Activated T-helper 1 cell treated with anti-CD3 and anti-CD28 coated beads, Interleukin-2, amount 50 U/mL, for 16 hours (primary cell): Measurements from ENCODE around the gene ACVR1B.
"Not testable (repeated sequence)": the region's sequence is repeated elsewhere in the genome, so short reads cannot be mapped to it uniquely, and the experiment has no call there.

Source experiments
- DNase-seq, 2 donors: peaks; one replicate each; pipeline ENCODE4 v3.0.0-alpha.2; 2020; ENCODE audit warnings: low read depth in 1 of 2, low spot score in 1 of 2

The ACVR1B gene

GRCh38 chr12:51969643-51970042 is 18.1 kb downstream of the ACVR1B start:
- DNase-seq = no peak

GRCh38 chr12:51970904-51971646 is 19.6 kb downstream of the ACVR1B start:
- DNase-seq = peak in 1 of 2 donors; percentile 15

GRCh38 chr12:51971679-51972421 is 20.4 kb downstream of the ACVR1B start:
- DNase-seq = no peak

GRCh38 chr12:51972422-51972812 is 20.9 kb downstream of the ACVR1B start:
- no peak for DNase-seq

GRCh38 chr12:51972849-51973273 is 21.4 kb downstream of the ACVR1B start:
- DNase-seq = no peak

GRCh38 chr12:51973560-51973959 is 22.1 kb downstream of the ACVR1B start:
- DNase-seq = no peak

- no peak for DNase-seq
These were observed 23.1 kb downstream of the ACVR1B start for GRCh38 chr12:51974646-51975045.

GRCh38 chr12:51975196-51975595 is 23.7 kb downstream of the ACVR1B start:
- no peak for DNase-seq

- DNase-seq = no peak
These were observed 25.1 kb downstream of the ACVR1B start for GRCh38 chr12:51976376-51977160.

- no peak for DNase-seq
These were observed 25.8 kb downstream of the ACVR1B start for GRCh38 chr12:51977320-51977753.

GRCh38 chr12:51979306-51979705 is 27.8 kb downstream of the ACVR1B start:
- not testable (repeated sequence) for DNase-seq

- DNase-seq = peak; percentile 37 to 48
These were observed 28.7 kb downstream of the ACVR1B start for GRCh38 chr12:51980051-51980808.

GRCh38 chr12:51980809-51981127 is 29.3 kb downstream of the ACVR1B start:
- no peak for DNase-seq

- DNase-seq = no peak
These were observed 33.2 kb downstream of the ACVR1B start for GRCh38 chr12:51984657-51985056.

GRCh38 chr12:51985154-51985835 is 33.8 kb downstream of the ACVR1B start:
- no peak for DNase-seq

- DNase-seq = no peak
These were observed 35.3 kb downstream of the ACVR1B start for GRCh38 chr12:51986834-51987233.

- no peak for DNase-seq
These were observed 40.7 kb downstream of the ACVR1B start for GRCh38 chr12:51992246-51992645.

GRCh38 chr12:51994539-51994820 is 43.0 kb downstream of the ACVR1B start:
- DNase-seq = no peak

GRCh38 chr12:51994959-51995358 is 43.5 kb downstream of the ACVR1B start:
- no peak for DNase-seq

GRCh38 chr12:51997136-51997535 is 45.6 kb downstream of the ACVR1B start:
- DNase-seq = no peak
